Kasumi-1 (cell line): ENCODE data around the gene CIC.
"Not testable (repeated sequence)": the region's sequence is repeated elsewhere in the genome, so short reads cannot be mapped to it uniquely, and the experiment has no call there.

ENCODE experiments used
- DNase-seq, 2 experiments: peaks; one replicate each; lab custom pipeline; 2025; lab: John Stamatoyannopoulos, UW

CIC gene

DNA sequence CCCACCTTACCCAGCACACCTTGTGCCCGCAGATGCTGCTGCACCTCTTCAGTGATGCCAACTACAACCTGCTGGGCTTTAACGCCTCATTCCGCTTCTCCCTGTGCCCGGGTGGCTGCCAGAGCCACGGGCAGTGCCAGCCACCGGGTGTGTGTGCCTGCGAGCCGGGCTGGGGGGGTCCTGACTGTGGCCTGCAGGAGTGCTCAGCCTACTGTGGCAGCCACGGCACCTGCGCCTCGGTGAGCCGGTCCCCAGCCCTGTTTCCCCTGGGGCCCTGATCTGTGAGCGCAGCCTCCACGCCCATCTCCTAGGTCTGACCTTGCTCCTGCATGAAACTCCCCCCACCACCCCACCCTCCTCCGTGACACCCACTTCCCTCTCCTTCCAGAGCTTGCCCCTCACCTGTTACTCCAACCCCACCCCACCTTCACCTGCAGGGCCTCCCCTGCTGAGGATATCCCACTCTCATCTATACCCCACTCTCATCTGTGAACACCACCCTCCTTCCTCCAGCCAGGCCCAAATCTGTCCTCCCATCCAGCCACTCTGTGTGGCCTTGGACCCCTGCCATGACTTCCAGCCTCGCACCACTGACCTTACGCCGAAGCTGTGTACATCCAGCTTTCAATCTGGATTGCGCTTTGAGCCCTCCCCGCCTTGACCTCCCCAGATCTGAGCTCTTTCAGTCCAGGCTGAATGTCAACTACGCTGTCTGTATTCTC lies 65.1 kb downstream of the CIC start:
- DNase-seq, result no peak

- DNase-seq, result no peak
Measured at GRCh38 chr19:42334697-42335373, 65.8 kb downstream of the CIC start.

- DNase-seq, result no peak
Measured at GRCh38 chr19:42335374-42335936, 66.4 kb downstream of the CIC start.

- DNase-seq, result no peak
Measured at GRCh38 chr19:42335971-42336370, 66.9 kb downstream of the CIC start.

- DNase-seq, result not testable (repeated sequence)
Measured at GRCh38 chr19:42339126-42339860, 70.2 kb downstream of the CIC start.

GRCh38 chr19:42339922-42340321 lies 70.9 kb downstream of the CIC start:
- DNase-seq, result not testable (repeated sequence)

- DNase-seq, result no peak
Measured at GRCh38 chr19:42343344-42344110, 74.5 kb downstream of the CIC start.

DNA sequence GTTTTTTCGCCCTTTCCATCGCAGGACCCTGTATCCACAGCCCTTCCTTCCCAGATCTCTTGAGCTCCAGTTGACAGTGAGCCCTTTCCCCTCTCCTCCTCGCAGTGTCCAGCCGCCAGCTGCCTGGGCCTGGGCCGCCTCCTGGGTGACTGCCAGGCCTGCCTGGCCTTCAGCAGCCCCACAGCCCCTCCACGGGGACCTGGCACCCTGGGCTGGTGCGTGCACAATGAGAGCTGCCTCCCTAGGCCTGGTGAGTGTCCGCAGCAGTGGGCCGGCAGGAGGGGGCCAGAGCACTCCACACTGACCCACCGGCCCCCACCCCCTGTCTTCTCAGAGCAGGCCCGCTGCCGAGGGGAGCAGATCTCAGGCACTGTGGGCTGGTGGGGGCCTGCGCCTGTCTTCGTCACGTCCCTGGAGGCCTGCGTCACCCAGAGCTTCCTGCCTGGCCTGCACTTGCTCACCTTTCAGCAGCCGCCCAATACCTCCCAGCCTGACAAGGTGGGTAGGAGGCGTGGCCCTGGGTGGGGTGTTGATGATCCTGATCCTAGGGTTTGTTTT lies 75.4 kb downstream of the CIC start:
- no peak for DNase-seq
